ENCODE measurements around the gene ATP6V0E1.

DNA sequence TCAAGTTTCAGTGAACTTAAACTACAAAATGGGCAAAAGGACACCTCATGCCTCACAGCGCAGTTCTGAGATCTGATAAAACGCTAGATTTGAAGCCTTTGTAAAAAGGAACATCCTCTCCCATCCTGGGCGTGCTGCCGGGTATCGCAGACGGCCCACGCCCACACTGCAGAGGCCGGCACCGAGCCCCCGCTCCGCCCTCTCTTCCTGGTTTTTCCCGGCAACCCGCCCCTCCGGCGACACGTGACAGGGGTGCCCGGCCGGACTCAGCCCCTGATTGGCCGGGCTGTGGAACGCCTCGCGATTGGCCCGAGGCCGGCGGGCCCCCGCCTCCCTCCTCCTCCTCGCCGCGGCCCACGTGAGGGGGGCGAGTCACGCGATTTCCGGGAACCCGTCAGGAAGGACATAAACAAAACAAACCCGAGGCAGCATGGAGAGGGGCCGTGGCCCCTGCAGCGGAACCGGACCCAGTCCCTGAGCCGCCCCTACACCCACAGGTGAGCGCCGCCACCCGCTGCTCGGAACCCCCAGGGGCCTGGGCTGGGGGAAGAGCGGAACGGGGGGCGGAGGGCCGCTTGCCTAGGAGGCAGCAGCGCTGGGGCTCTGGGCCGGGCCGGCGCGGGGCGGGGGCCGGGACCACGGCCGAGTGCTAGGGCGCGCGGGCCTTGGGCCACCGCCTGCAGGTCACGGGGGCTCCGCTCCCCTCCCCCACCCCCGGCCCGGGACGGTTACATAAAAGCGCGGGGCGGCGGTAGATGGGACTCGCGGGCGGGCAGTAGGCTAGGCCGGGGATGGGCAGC is 72.6 kb downstream of the ATP6V0E1 start, which contains the start of gene CREBRF:
- no peak for TF ChIP-seq CEBPB (IDR thresholded peaks at IDR 0.05)
- no peak for TF ChIP-seq NFIC (IDR thresholded peaks at IDR 0.05)
- no peak for TF ChIP-seq RAD21 (IDR thresholded peaks at IDR 0.05; ENCODE audit: low read depth)
- no peak for TF ChIP-seq EP300 (IDR thresholded peaks at IDR 0.05; ENCODE audit: borderline replicate concordance)
- no peak for TF ChIP-seq YY1 (IDR thresholded peaks at IDR 0.05; ENCODE audit: low read depth)
- TF ChIP-seq, protein P1, sequence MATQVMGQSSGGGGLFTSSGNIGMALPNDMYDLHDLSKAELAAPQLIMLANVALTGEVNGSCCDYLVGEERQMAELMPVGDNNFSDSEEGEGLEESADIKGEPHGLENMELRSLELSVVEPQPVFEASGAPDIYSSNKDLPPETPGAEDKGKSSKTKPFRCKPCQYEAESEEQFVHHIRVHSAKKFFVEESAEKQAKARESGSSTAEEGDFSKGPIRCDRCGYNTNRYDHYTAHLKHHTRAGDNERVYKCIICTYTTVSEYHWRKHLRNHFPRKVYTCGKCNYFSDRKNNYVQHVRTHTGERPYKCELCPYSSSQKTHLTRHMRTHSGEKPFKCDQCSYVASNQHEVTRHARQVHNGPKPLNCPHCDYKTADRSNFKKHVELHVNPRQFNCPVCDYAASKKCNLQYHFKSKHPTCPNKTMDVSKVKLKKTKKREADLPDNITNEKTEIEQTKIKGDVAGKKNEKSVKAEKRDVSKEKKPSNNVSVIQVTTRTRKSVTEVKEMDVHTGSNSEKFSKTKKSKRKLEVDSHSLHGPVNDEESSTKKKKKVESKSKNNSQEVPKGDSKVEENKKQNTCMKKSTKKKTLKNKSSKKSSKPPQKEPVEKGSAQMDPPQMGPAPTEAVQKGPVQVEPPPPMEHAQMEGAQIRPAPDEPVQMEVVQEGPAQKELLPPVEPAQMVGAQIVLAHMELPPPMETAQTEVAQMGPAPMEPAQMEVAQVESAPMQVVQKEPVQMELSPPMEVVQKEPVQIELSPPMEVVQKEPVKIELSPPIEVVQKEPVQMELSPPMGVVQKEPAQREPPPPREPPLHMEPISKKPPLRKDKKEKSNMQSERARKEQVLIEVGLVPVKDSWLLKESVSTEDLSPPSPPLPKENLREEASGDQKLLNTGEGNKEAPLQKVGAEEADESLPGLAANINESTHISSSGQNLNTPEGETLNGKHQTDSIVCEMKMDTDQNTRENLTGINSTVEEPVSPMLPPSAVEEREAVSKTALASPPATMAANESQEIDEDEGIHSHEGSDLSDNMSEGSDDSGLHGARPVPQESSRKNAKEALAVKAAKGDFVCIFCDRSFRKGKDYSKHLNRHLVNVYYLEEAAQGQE (IDR thresholded peaks at IDR 0.05; ENCODE audit: low read depth), result no peak
- peak; percentile 46; the same call in 1 of the 2 replicates for TF ChIP-seq TCF12 (IDR thresholded peaks at IDR 0.05; ENCODE audit: low read depth)
- TF ChIP-seq EGR1 (IDR thresholded peaks at IDR 0.05), result peak; percentile 72; the same call in 1 of the 2 replicates
- TF ChIP-seq TEAD4 (IDR thresholded peaks at IDR 0.05), result no peak
- TF ChIP-seq, protein P2, sequence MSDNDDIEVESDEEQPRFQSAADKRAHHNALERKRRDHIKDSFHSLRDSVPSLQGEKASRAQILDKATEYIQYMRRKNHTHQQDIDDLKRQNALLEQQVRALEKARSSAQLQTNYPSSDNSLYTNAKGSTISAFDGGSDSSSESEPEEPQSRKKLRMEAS (IDR thresholded peaks at IDR 0.05), result peak; percentile 92
- no peak for TF ChIP-seq ZBTB7A (IDR thresholded peaks at IDR 0.05; ENCODE audit: low read depth)
- TF ChIP-seq, protein P3, sequence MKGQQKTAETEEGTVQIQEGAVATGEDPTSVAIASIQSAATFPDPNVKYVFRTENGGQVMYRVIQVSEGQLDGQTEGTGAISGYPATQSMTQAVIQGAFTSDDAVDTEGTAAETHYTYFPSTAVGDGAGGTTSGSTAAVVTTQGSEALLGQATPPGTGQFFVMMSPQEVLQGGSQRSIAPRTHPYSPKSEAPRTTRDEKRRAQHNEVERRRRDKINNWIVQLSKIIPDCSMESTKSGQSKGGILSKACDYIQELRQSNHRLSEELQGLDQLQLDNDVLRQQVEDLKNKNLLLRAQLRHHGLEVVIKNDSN (IDR thresholded peaks at IDR 0.05), result peak; percentile 98
